ENCODE measurements around the gene LRP2. TPM values are rescaled to one million over a fixed set of nuclear protein-coding genes. Genes with fewer than 3 reads are reported as not detected.
"Not testable (repeated sequence)": the region's sequence is repeated elsewhere in the genome, so short reads cannot be mapped to it uniquely, and the experiment has no call there.

The LRP2 gene
- total RNA-seq: 85.4 TPM
- polyA plus RNA-seq (ENCODE audit: insufficient read depth, low read depth, low replicate concordance): 44.7 TPM
- long read RNA-seq, donor 1, partial matches to known transcripts: 5 of 6 reads
- long read RNA-seq, donor 1, other reads (novel, unspliced or antisense): 0 of 6 reads
- long read RNA-seq, donor 2, partial matches to known transcripts: 34 of 34 reads
- long read RNA-seq, donor 2, other reads (novel, unspliced or antisense): 0 of 34 reads
- long read RNA-seq, donor 3, partial matches to known transcripts: 40 of 41 reads
- long read RNA-seq, donor 3, other reads (novel, unspliced or antisense): 0 of 41 reads
- long read RNA-seq, donor 4, partial matches to known transcripts: 98 of 98 reads
- long read RNA-seq, donor 4, other reads (novel, unspliced or antisense): 0 of 98 reads
- long read RNA-seq, donor 5: 0 reads
- long read RNA-seq, donor 6, partial matches to known transcripts: 0 of 1 reads
- long read RNA-seq, donor 6, other reads (novel, unspliced or antisense): 0 of 1 reads
- long read RNA-seq, donor 7, partial matches to known transcripts: 15 of 21 reads
- long read RNA-seq, donor 7, other reads (novel, unspliced or antisense): 6 of 21 reads
- long read RNA-seq, donor 8, partial matches to known transcripts: 0 of 1 reads
- long read RNA-seq, donor 8, other reads (novel, unspliced or antisense): 0 of 1 reads
- long read RNA-seq, donor 9: 0 reads
- long read RNA-seq, donor 10, partial matches to known transcripts: 29 of 29 reads
- long read RNA-seq, donor 10, other reads (novel, unspliced or antisense): 0 of 29 reads

- FAIRE-seq (no peak), DNase-seq (peak; percentile 53 to 74 (median 64))
- H3K4me1 ChIP-seq (ENCODE audit: control insufficient read depth in 2 of 3, insufficient read depth in 2 of 3, low read depth in 1 of 3, low read length in 3 of 3): peaks cover 0 to 20% (median 0%) of the 10 kb centered on the region in 3 donors
- peaks cover 0 to 6% (median 0%) of the 10 kb centered on the region in 3 donors for H3K36me3 ChIP-seq (ENCODE audit: control insufficient read depth in 2 of 3, insufficient read depth in 3 of 3, low read length in 3 of 3)
- H3K27me3 ChIP-seq (ENCODE audit: control insufficient read depth, insufficient read depth, low read length): peaks cover 16% of the 10 kb centered on the region
- H3K9ac ChIP-seq (ENCODE audit: low read length in 3 of 3): peak within 1 kb of the TSS in 2 of 3 donors; percentile 40 to 63
- H3K9me3 ChIP-seq (ENCODE audit: control insufficient read depth in 2 of 3, insufficient read depth in 1 of 3, low read length in 3 of 3): no peaks in the 10 kb centered on the region
- intact Hi-C loops (cut with DNase I): no loop called here
- TF ChIP-seq CTCF (IDR thresholded peaks at IDR 0.05; ENCODE audit: borderline replicate concordance, extremely low read depth, insufficient read depth): peak; percentile 16
- peak within 1 kb of the TSS; percentile 67 to 82 (median 69) for H3K4me3 ChIP-seq (ENCODE audit: low read length in 3 of 3)
- H3K27ac ChIP-seq (ENCODE audit: low read depth in 2 of 2, low read length in 2 of 2): peak within 1 kb of the TSS; percentile 73 to 83
Measured at GRCh38 chr2:169362118-169362893, at the start of gene LRP2. LRP2 (minus strand) TSS chr2:169362534; CDS start chr2:169362399, 135 bp downstream.

- TF ChIP-seq CTCF (IDR thresholded peaks at IDR 0.05; ENCODE audit: borderline replicate concordance, extremely low read depth, insufficient read depth): no peak
- intact Hi-C loops (cut with DNase I): no loop called here
- Histone ChIP-seq H3K4me1 (ENCODE audit: control insufficient read depth in 2 of 3, insufficient read depth in 2 of 3, low read depth in 1 of 3, low read length in 3 of 3) (no peaks in the 10 kb centered on the region), H3K9ac (ENCODE audit: low read length in 3 of 3) (no peak overlapping the region), H3K9me3 (ENCODE audit: control insufficient read depth in 2 of 3, insufficient read depth in 1 of 3, low read length in 3 of 3) (no peaks in the 10 kb centered on the region), H3K27me3 (ENCODE audit: control insufficient read depth, insufficient read depth, low read length) (no peaks in the 10 kb centered on the region), H3K36me3 (ENCODE audit: control insufficient read depth in 2 of 3, insufficient read depth in 3 of 3, low read length in 3 of 3) (no peaks in the 10 kb centered on the region), H3K4me3 (ENCODE audit: low read length in 3 of 3) (no peak overlapping the region), H3K27ac (ENCODE audit: low read depth in 2 of 2, low read length in 2 of 2) (no peak overlapping the region)
- FAIRE-seq (no peak), DNase-seq (no peak)
Measured at GRCh38 chr2:169406891-169407290, 44.6 kb upstream of the LRP2 start.

- H3K4me1 ChIP-seq (ENCODE audit: control insufficient read depth in 2 of 3, insufficient read depth in 2 of 3, low read depth in 1 of 3, low read length in 3 of 3); H3K36me3 ChIP-seq (ENCODE audit: control insufficient read depth in 2 of 3, insufficient read depth in 3 of 3, low read length in 3 of 3); FAIRE-seq; H3K27ac ChIP-seq (ENCODE audit: low read depth in 2 of 2, low read length in 2 of 2); H3K4me3 ChIP-seq (ENCODE audit: low read length in 3 of 3); H3K27me3 ChIP-seq (ENCODE audit: control insufficient read depth, insufficient read depth, low read length); H3K9me3 ChIP-seq (ENCODE audit: control insufficient read depth in 2 of 3, insufficient read depth in 1 of 3, low read length in 3 of 3); intact Hi-C loops (cut with DNase I); DNase-seq; H3K9ac ChIP-seq (ENCODE audit: low read length in 3 of 3): not testable (repeated sequence)
Measured at GRCh38 chr2:169399491-169399890, 37.2 kb upstream of the LRP2 start.
